ENCODE measurements around the gene ATP2B2.

- TF ChIP-seq CTCF (conservative IDR thresholded peaks at IDR 0.05; ENCODE audit: low read length) = no peak
- no peak for TF ChIP-seq EZH2phosphoT487 (IDR thresholded peaks at IDR 0.05; ENCODE audit: borderline replicate concordance)
These were observed 85.7 kb downstream of the ATP2B2 start for GRCh38 chr3:10419637-10420232.

Measured in Loucy (cell line).